Progenitor cell of endocrine pancreas (in vitro differentiated cells): ENCODE measurements around the gene NPC1. TPM values are rescaled to one million over a fixed set of nuclear protein-coding genes. Genes with fewer than 3 reads are reported as not detected.

ENCODE experiments used
- DNase-seq: peaks from one replicate; pipeline ENCODE4 v3.0.0; 2021; ENCODE audit warnings: low spot score; ENCODE audit not compliant: unreplicated experiment
- H3K27ac Mint-ChIP-seq: 2 replicates; pipeline ENCODE4 v1.8.0; 2021; ENCODE audit warnings: mild to moderate bottlenecking, moderate library complexity, mixed read lengths
- H3K27me3 Mint-ChIP-seq: 2 replicates; pipeline ENCODE4 v1.8.0; 2021; ENCODE audit warnings: mixed read lengths
- H3K36me3 Mint-ChIP-seq: 2 replicates; pipeline ENCODE4 v1.8.0; 2022; ENCODE audit warnings: mixed read lengths; ENCODE audit not compliant: insufficient read depth
- H3K4me1 Mint-ChIP-seq: 2 replicates; pipeline ENCODE4 v1.8.0; 2021; ENCODE audit warnings: low read depth, mixed read lengths
- H3K4me3 Mint-ChIP-seq: 2 replicates; pipeline ENCODE4 v1.8.0; 2021; ENCODE audit warnings: low read depth, mild to moderate bottlenecking, moderate library complexity, mixed read lengths
- H3K9me3 Mint-ChIP-seq: 2 replicates; pipeline ENCODE4 v1.8.0; 2021; ENCODE audit warnings: low read depth, mixed read lengths
- CTCF ChIP-seq: fragments of 200-600 bp; sonication (generic); IDR thresholded peaks from one replicate; pipeline ENCODE4 v1.5.0; 2021; ENCODE audit warnings: antibody characterized with exemption, mild to moderate bottlenecking; ENCODE audit not compliant: unreplicated experiment
- total RNA-seq: library from RNA; stranded (reverse); gene quantifications from 2 replicates; pipeline ENCODE4 v1.2.1, GENCODE V29; 2021

NPC1 gene
- total RNA-seq, 1 donor from 2014 or later: 35.1 TPM

DNA sequence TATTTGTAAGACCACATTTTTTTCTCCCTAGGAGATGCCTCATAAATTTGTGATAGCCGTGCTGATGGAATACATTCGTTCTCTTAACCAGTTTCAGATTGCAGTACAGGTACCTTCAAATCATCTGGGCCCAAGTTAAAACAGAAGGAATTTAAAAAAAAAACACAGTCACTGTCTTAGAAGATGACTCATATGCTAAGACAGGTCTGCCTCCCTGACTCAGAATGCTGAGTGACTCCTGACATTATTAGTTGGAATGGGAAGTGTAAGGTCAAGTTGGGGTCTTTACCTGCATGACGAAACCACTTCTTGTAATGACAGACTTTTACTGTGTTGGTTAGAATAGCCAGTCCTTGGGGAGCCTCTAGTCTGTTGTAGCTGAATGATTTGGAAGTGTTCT is 56.7 kb downstream of the NPC1 start:
- no peaks in the 10 kb centered on the region for H3K4me1 Mint-ChIP-seq
- H3K4me3 Mint-ChIP-seq: no peak overlapping the region
- no peak for TF ChIP-seq CTCF
- no peaks in the 10 kb centered on the region for H3K27me3 Mint-ChIP-seq
- H3K9me3 Mint-ChIP-seq: no peaks in the 10 kb centered on the region
- no peak for DNase-seq
- H3K36me3 Mint-ChIP-seq: peaks cover 24% of the 10 kb centered on the region
- H3K27ac Mint-ChIP-seq: peak overlapping the region; percentile 13

GRCh38 chr18:23528580-23529472 is 57.5 kb downstream of the NPC1 start:
- Mint-ChIP-seq H3K9me3 (no peaks in the 10 kb centered on the region), H3K4me3 (no peak overlapping the region), H3K27me3 (no peaks in the 10 kb centered on the region), H3K4me1 (no peaks in the 10 kb centered on the region), H3K27ac (peak overlapping the region; percentile 13), H3K36me3 (peaks cover 29% of the 10 kb centered on the region)
- DNase-seq: no peak
- TF ChIP-seq CTCF: no peak

GRCh38 chr18:23526501-23527063 is 59.7 kb downstream of the NPC1 start:
- H3K4me1 Mint-ChIP-seq: no peaks in the 10 kb centered on the region
- peaks cover 32% of the 10 kb centered on the region for H3K36me3 Mint-ChIP-seq
- H3K27me3 Mint-ChIP-seq: no peaks in the 10 kb centered on the region
- no peak for TF ChIP-seq CTCF
- H3K27ac Mint-ChIP-seq: peak overlapping the region; percentile 27
- DNase-seq: no peak
- H3K9me3 Mint-ChIP-seq: no peaks in the 10 kb centered on the region
- H3K4me3 Mint-ChIP-seq: no peak overlapping the region

DNA sequence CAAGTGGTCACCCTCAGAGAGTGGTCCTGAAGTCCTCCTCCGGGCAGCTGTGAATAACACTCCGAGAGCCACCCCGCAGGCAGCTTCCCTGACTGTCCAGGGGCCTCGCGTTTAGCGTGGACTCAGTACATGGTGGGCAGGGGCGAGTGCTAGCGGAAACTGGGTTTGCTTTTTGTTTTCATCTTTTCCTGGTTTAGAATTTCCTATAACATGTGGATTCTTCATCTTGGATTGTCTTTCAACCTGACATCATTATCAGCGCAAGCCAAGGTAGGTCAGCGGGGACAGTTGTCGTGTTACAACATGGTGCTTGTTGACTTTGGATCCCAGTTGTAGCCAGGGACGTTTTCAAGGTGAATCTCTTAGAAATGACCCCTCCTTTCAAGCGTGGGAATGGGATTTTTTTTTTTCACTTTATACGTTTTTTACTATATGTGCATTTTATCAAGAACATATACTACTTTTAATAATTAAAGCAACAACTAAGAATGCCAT is 62.0 kb downstream of the NPC1 start:
- no peak overlapping the region for H3K27ac Mint-ChIP-seq

More for the DNA sequence above, 62.0 kb downstream of the NPC1 start:
- H3K4me1 Mint-ChIP-seq: no peaks in the 10 kb centered on the region
- H3K27me3 Mint-ChIP-seq: no peaks in the 10 kb centered on the region
- no peak overlapping the region for H3K4me3 Mint-ChIP-seq
- H3K9me3 Mint-ChIP-seq: no peaks in the 10 kb centered on the region
- TF ChIP-seq CTCF: no peak
- DNase-seq: no peak
- H3K36me3 Mint-ChIP-seq: peaks cover 40% of the 10 kb centered on the region
